GM12874 (cell line): ENCODE data around the gene PEX5L.

Source experiments
- TF ChIP-seq, protein P1 (sequence below): IDR thresholded peaks from 2 replicates; pipeline ENCODE4 v1.5.1; 2011; ENCODE audit warnings: low read depth, mild to moderate bottlenecking, control low read depth, low read length, moderate library complexity; ENCODE audit not compliant: insufficient read depth

PEX5L gene

DNA sequence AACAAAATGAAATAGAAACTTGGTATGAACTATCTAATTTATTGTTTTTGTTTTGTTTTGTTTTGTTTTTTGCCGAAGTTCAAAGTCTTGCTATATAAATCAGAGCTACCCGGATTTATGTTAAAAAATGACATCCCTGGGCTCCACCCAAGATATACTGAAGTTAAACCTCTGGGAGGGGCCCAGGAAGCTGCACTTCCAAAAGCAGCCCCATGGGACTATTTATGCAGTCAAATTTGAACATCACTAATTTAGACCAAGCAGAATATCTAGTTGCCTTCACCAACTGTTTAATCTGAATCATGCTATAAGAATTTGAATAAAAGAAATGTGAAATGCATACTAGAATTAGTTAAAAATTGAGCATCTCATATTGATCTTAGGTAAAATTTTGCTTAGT, 32.2 kb downstream of the PEX5L start:
- TF ChIP-seq, protein P1, sequence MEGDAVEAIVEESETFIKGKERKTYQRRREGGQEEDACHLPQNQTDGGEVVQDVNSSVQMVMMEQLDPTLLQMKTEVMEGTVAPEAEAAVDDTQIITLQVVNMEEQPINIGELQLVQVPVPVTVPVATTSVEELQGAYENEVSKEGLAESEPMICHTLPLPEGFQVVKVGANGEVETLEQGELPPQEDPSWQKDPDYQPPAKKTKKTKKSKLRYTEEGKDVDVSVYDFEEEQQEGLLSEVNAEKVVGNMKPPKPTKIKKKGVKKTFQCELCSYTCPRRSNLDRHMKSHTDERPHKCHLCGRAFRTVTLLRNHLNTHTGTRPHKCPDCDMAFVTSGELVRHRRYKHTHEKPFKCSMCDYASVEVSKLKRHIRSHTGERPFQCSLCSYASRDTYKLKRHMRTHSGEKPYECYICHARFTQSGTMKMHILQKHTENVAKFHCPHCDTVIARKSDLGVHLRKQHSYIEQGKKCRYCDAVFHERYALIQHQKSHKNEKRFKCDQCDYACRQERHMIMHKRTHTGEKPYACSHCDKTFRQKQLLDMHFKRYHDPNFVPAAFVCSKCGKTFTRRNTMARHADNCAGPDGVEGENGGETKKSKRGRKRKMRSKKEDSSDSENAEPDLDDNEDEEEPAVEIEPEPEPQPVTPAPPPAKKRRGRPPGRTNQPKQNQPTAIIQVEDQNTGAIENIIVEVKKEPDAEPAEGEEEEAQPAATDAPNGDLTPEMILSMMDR: no peak

DNA sequence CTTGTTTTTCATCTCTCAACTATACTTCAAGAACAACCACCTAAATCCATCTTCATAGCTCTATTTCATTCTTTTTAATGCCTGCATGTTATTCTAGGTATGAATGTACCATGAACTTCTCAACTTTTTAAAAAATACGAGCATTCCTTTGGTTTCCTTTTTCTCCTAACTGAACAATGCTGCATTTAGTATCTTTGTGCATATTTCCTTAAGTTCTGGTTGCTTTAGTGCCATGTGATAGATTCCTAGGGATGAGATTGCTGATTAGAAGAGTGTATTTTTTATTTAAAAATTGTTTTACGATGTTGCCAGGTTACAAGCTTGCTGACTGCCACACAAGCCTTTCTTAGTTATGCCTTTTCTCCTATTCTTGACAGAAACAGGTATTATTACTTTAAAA, 34.7 kb downstream of the PEX5L start:
- TF ChIP-seq, protein P1: no peak

DNA sequence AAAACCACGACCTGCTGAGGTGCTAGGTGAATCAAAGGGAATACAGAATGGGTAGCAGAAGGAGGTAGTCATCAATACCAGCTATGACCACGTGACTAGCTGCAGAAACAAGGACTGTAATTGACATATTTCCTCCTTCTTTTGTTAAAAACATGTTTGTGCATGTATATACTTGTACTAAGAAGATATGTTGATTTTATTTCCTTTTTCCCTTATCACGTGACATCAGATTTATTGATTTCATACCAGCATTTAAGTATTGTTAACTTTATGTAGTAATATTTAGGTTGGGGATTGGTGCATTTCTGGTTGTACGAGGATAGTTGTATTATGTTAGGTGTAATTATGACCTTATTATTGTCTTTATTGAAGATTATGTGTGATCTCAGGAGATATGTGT, 36.2 kb downstream of the PEX5L start:
- TF ChIP-seq, protein P1: no peak

DNA sequence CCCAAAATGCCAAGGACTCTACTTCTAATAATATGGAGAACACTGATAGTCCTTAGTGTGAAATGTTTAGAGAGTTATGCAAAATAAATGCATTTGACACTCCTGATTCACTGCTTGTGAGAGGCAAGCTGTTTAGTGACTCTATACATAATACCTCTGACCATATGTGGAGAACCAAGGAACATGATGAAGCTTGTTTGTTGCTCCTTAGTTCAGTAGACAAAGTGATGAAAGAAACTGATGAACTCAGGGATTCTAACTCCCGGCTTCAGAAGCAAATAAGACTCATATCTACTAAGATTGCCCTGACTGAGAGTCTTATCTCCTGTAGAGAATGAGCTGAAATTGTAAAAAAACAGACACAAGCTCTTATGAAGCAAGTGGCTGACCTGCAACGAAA, 41.3 kb downstream of the PEX5L start:
- TF ChIP-seq, protein P1: no peak

DNA sequence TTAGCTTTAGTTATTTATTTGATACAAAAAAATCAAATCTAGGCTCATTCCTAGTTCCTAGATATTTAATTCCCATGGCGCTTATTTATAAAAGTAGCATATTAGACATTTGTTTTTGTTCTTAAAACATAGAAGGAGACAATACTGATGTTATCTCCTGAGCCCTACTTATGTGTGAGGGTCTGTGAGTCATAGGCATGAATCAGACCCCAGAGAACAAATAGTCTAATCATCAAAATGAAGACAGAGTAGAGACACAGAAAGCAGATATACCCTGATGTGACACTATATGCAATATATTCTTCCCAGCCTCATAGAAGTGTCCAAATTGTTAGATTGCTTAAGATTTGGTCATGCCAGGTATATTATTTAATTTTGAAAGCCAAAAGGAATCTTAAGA, 44.9 kb downstream of the PEX5L start:
- TF ChIP-seq, protein P1: no peak

DNA sequence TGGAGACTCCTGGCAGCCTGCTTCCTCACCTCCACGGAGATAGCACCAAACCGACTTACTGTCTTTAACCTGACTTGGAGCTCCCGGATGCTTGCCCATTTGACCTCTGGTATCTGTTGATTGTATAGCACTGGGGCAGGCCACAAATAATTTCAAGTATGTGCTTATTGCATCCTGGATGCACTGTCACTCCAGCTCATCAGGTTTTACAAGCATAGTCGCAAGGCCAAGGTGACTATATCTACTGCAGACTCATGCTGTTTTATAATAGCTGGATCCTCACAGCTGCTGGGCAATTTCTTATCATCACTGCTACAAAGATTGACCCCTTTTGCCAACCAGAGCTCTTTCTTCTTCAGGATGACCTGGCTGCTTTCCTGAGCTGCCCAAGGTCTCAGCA, 45.6 kb downstream of the PEX5L start:
- TF ChIP-seq, protein P1: no peak

DNA sequence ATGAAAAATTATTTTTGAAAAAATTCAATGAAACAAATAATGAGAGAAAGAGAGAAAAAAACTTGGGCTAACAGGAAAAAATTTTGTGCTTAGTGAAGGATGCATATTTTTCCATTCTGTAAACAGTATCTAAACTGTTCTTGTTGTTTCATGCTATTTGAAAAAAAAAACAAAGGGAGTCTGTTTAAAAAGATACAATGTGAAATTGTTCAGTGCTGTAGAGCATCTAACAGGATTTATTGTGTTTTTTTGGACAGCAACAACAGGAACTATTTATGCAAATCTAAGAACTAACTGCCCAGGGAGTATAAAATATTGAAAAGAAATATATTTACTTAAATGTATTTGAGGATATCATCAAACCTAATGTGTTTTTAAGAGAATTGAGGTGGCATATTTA, 55.1 kb downstream of the PEX5L start:
- TF ChIP-seq, protein P1: no peak

DNA sequence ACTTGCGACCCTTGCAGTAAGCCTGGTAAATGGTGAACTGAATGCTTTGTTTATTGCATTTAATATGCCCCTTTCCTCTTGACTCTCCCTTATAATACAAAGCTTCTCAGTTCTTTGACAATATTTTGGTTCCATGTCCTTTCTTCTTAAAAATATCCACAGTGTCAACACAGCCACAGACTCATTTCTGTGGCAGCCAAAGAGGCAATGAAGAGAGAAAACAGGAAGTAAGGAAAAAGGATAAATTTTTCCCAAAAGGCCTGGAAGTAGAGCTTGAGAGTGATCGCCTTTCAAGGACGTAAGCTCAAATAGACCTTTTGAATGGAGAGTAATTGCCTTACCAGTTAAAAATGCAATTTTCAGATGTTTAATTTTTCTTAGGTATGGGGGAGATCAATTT, 59.4 kb downstream of the PEX5L start:
- TF ChIP-seq, protein P1: no peak
